NOMO-1 (cell line): Measurements from ENCODE around the gene CCNY.
"Not testable (repeated sequence)": the region's sequence is repeated elsewhere in the genome, so short reads cannot be mapped to it uniquely, and the experiment has no call there.

ENCODE experiments used
- DNase-seq, 2 experiments: peaks; one replicate each; lab custom pipeline; 2025; ENCODE audit not compliant: unreplicated experiment in 2 of 2; lab: John Stamatoyannopoulos, UW

The CCNY gene

GRCh38 chr10:35400595-35401268, 64.4 kb downstream of the CCNY start:
- DNase-seq = no peak

GRCh38 chr10:35403491-35403890, 67.2 kb downstream of the CCNY start:
- not testable (repeated sequence) for DNase-seq

GRCh38 chr10:35404077-35404476, 67.8 kb downstream of the CCNY start:
- DNase-seq = not testable (repeated sequence)

GRCh38 chr10:35406003-35406630, 69.8 kb downstream of the CCNY start:
- DNase-seq = not testable (repeated sequence)

GRCh38 chr10:35407696-35408095, 71.4 kb downstream of the CCNY start:
- DNase-seq = not testable (repeated sequence)

GRCh38 chr10:35409094-35409582, 72.8 kb downstream of the CCNY start:
- DNase-seq = no peak

- DNase-seq = no peak
Observed at GRCh38 chr10:35409808-35410207, 73.5 kb downstream of the CCNY start.

GRCh38 chr10:35412003-35412723, 75.9 kb downstream of the CCNY start:
- DNase-seq = no peak

- no peak for DNase-seq
Observed at GRCh38 chr10:35412900-35413491, 76.7 kb downstream of the CCNY start.

- no peak for DNase-seq
Observed at GRCh38 chr10:35413985-35414861, 77.9 kb downstream of the CCNY start.

GRCh38 chr10:35415505-35415904, 79.2 kb downstream of the CCNY start:
- DNase-seq = no peak

GRCh38 chr10:35416619-35417312, 80.5 kb downstream of the CCNY start:
- DNase-seq = no peak

GRCh38 chr10:35417313-35417625, 81.0 kb downstream of the CCNY start:
- no peak for DNase-seq

- DNase-seq = no peak
Observed at GRCh38 chr10:35417795-35418194, 81.5 kb downstream of the CCNY start.

- not testable (repeated sequence) for DNase-seq
Observed at GRCh38 chr10:35418580-35418979, 82.3 kb downstream of the CCNY start.

GRCh38 chr10:35420044-35420443, 83.7 kb downstream of the CCNY start:
- DNase-seq = no peak

- DNase-seq = no peak
Observed at GRCh38 chr10:35420827-35421552, 84.7 kb downstream of the CCNY start.

GRCh38 chr10:35421553-35422178, 85.4 kb downstream of the CCNY start:
- no peak for DNase-seq

- DNase-seq = no peak
Observed at GRCh38 chr10:35422228-35422627, 85.9 kb downstream of the CCNY start.
